AG08396 (cell line): ENCODE data around the gene HUS1.
"Not testable (repeated sequence)": the region's sequence is repeated elsewhere in the genome, so short reads cannot be mapped to it uniquely, and the experiment has no call there.

Source experiments
- DNase-seq: peaks from one replicate; pipeline ENCODE4 v3.0.0; 2012; ENCODE audit warnings: low spot score, mixed read lengths

Gene HUS1

GRCh38 chr7:47944536-47945260 is 34.7 kb downstream of the HUS1 start:
- DNase-seq, result no peak

GRCh38 chr7:47943676-47944474 is 35.5 kb downstream of the HUS1 start:
- DNase-seq, result no peak

- not testable (repeated sequence) for DNase-seq
Observed at GRCh38 chr7:47942651-47943050, 36.8 kb downstream of the HUS1 start.

- no peak for DNase-seq
Observed at GRCh38 chr7:47942132-47942531, 37.3 kb downstream of the HUS1 start.

GRCh38 chr7:47941136-47941844 is 38.1 kb downstream of the HUS1 start:
- peak; percentile 81 for DNase-seq

DNA sequence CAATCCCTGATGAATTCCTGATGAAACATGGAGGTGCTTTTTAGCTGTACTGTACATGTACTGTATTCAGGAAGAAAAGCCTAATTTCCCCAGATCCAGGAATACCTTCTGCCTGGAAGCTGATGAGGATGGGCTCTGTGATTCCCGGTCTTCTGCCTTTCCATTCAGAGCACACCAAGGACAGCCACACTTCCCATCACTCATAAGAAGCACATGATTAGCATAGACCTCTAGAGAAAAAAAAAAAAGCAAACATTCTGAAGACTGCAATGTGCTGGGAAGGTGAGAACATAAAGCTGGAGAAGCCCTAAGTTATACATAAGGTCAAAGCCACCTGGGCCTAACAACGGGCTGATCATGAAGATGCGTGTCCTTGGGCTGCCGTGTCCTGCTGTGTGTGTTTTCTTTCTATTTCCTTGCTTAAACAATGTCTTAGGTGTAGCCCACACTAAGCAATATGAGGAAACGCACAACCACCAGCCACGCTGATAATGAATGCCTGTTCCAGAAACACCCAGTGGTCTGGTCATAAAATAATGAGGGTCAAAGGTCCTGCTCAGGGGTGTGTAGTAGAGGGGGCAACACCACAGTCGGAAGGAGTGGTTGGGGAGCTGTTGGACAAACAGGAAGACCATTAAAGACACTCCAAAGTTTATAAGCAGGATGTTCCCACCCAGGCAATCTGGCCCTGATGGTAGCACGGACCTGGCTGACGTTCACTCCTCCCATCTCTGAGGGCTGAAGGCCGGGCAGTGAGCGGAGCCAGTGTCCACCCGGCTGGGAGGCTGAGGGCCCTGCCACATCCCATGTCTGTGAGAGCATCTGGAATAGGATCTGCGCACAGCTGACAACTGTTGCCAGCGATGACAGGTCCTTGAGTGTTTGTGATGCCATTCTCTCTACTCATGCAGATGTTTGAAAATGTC is 39.1 kb downstream of the HUS1 start:
- DNase-seq, result peak; percentile 77

DNA sequence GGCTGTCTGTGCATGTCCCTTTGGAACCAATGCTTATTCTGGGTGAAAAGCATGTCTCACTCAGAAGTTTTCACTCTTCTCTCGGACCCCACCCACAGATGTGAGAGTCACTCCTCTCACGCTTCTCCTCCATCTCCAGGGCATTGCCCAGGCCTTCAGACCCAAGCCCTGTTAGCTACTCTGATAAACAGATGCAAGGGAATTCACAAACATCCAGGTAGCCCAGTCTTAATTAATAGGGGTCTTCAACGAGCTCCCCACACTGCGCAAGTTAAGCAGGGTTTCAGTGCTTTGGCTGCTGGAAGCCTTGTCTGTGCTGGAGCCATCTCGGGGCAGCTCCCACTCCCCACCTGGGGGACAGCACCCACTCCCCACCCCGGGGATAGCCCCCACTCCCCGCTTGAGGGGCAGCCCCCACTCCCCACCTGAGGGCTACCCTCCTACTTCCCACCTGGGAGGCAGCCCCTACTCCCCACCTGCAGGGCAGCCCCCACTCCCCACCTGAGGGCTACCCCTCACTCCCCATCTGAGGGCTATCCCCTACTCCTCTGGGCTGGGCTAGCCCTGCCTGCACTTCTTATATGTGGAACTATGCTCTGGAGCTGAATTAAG is 39.9 kb downstream of the HUS1 start:
- DNase-seq, result no peak

- DNase-seq, result no peak
Observed at GRCh38 chr7:47938574-47939165, 40.7 kb downstream of the HUS1 start.

GRCh38 chr7:47937711-47938573 is 41.5 kb downstream of the HUS1 start:
- no peak for DNase-seq

DNA sequence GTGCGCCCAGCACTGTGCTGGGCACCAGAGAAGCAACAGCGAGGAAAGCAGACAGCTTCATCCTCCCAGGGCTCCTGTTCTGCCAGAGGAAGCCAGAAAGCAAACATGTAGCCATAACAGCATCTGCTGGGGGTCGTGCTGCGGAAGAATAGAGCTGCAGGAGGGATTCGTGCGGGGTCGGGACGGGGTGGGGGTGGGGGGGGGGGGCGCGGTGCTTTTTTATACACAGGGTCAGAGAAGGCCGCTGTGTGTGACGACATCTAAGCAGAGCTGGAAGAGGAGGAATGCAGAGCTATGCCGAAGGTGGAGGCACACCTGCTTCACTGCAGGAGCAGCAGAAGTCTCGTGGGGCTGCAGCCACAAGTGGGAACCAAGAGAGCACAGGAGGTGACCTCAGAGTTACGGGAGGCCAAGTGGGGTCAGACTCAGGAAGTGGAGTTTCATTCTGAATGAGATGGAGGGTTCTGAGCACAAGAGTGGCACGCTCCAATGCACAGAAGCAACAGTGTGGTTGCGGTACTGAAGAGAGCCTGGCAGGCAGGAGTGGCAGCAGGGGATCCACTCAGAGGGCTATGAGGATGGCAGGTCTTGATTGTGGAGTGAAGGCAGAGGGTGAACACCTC is 42.2 kb downstream of the HUS1 start:
- no peak for DNase-seq

DNA sequence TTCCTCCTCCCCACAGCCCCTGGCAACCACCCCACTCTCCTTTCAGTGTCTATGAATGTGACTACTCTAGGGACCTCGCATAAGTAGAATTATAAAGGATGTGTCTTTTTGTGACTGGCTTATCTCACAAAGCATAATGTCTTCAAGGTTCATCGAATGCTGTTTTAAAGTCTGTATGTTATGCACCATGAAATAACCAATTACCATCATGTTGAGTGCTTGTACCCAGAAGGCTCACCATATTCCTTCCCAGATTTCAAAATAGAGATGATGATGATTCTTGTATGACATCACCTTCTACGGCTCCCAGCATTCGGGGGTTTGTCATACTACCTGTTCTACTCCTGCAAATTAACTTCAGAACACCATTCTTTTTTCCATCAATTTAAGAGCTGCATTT is 43.1 kb downstream of the HUS1 start:
- DNase-seq, result no peak

GRCh38 chr7:47935336-47935735 is 44.1 kb downstream of the HUS1 start:
- no peak for DNase-seq

DNA sequence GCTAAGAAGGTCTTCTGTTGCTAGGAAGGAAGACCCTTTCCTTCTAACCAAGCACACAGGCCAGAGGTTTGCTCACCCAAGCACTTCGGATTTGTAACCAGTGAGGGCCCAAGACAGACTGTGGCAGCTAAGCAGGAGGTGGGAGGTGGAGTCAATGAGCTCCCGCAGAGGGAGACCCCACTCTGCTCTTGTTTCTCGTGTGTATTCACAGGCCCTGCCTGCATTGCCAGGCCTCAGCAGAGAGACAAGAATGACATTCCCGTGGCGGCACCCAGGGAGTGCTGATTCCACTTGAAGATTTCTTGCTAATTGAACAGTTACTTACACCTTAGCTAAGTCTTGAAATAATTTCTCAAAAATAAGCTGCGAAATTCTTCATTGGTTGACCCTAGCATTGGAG is 44.6 kb downstream of the HUS1 start:
- no peak for DNase-seq

GRCh38 chr7:47933215-47933614 is 46.2 kb downstream of the HUS1 start:
- no peak for DNase-seq

DNA sequence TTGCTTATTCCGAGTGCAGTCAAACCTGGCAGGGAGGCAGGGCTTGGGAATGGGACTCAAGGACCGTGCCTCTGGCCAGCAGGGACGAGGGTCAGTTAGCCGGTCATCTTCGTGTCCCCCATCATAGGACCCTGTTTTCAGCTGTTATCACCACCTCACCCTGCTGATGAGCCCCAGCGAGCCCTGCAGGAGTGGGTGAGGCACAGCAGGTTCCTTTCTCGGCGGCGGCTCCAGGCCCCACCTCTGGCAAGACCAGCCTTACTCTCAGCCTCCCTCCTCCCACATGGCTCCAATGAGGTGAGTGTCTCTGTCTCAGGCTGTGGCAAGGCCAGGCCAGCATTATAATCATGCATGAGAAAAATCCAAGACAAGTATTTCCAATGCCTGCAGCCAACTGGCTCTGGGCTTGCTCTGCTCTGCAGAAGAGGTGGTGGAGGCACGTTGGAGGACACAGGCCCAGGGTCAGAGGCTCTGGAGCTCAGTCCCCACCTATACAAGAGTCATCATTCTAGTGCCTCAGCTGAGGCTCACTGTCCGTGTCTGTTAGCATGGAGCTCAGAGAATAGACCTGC is 46.9 kb downstream of the HUS1 start:
- DNase-seq, result no peak

- DNase-seq, result peak; percentile 48
Observed at GRCh38 chr7:47932016-47932415, 47.4 kb downstream of the HUS1 start.

DNA sequence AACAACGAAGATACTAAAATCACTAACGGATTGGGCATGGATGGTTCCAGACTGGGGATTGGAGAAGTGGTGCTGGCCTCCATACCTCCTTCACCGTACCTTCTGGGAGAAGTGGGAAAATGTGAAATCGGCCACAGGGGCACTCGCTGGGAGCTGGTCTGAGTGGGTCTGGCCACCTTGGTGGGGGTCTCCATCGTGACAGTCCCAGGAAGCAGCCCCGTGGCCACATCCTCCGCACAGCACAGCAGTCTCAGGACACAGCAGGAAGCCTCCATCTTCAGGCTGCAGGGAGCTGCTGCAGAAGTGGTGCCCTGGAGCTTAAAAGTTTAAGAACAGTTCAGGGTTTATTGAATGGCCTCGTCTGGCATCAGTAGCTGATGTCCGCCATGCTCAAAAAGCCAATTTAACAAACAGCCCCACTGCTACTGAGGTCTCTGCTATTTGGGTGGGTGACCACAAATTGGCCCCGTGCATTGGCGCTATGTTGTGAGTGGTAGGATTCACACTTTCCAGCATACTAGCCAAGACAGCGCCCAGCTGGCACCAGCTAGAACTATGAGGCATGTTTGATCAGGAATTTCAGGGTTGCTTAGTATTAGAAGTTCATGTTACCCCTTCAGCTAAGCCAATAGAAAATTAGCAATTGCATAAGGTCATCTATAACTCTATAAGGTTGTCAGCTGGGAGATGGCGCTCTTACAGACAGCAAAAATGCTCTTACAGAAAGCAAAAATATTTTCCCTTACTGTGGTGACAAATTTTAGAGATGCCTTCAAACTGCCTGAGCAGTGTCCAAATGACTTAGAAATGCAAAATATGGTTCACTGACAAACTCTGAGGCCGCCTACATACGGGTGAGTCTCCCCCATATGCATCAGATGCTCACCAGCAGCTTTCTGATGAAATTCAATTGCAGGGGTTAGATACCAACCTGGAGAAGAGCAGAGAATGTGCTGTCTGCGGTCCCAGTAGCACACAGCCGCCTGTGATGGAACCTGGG is 48.1 kb downstream of the HUS1 start:
- DNase-seq, result no peak

- DNase-seq, result no peak
Observed at GRCh38 chr7:47924266-47924665, 55.1 kb downstream of the HUS1 start.
